Activated T-helper 2 cell treated with anti-CD3 and anti-CD28 coated beads, Interferon-gamma antibody, Interleukin-2, Interleukin-4, amounts not matched to agents 10 μg/mL and 5 μg/mL and 100 μg/mL, durations not matched to agents 14 hours and 24 hours and 36 hours (primary cell): Measurements from ENCODE around the gene YWHAH. TPM values are rescaled to one million over a fixed set of nuclear protein-coding genes. Genes with fewer than 3 reads are reported as not detected.
A peak's percentile ranks its signal among the peaks of the same experiment; 100 is the strongest.

Experiments
- DNase-seq: peaks from one replicate; pipeline ENCODE4 v3.0.0; 2021; ENCODE audit warnings: low spot score
- H3K27ac Mint-ChIP-seq: one replicate; pipeline ENCODE4 v1.8.0; 2021; ENCODE audit warnings: mixed read lengths
- H3K27me3 Mint-ChIP-seq: one replicate; pipeline ENCODE4 v1.8.0; 2021; ENCODE audit warnings: low read depth, mixed read lengths
- H3K36me3 Mint-ChIP-seq: one replicate; pipeline ENCODE4 v1.8.0; 2021; ENCODE audit warnings: low read depth, mixed read lengths
- H3K4me1 Mint-ChIP-seq: one replicate; pipeline ENCODE4 v1.8.0; 2021; ENCODE audit warnings: low read depth, mixed read lengths
- H3K4me3 Mint-ChIP-seq: one replicate; pipeline ENCODE4 v1.8.0; 2021; ENCODE audit warnings: low read depth, mild to moderate bottlenecking, moderate library complexity, mixed read lengths
- H3K9me3 Mint-ChIP-seq: one replicate; pipeline ENCODE4 v1.8.0; 2021; ENCODE audit warnings: mixed read lengths
- intact Hi-C: fragments of 100-400 bp; cut with micrococcal nuclease; formaldehyde crosslinking; loops from one replicate; pipeline ENCODE4 v1.15.1; 2023
- total RNA-seq: library from RNA; stranded (reverse); gene quantifications from 2 replicates; pipeline ENCODE4 v1.2.3, GENCODE V29; 2022

The YWHAH gene
- total RNA-seq, 1 donor from 2014 or later, result 150 TPM

DNA sequence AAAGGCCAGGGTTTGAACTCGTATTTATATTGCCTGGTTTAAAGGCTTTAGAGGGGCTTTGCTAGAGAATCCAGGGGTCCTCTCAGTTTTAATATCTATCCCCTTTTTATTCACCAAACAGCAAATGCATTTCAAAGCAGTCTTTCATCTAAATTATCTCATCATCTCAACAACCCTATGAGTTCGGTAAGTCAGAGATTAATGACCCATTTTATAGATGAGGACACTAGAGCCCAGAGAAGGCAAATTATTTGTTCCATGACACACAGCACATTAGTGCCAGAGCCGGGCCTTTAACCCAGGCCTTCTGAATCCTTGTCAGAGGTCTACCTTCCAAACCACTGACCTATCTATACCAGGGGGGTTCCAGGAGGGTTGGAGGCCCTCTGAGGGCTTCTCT, 16.8 kb upstream of the YWHAH start:
- intact Hi-C loops, result no loop called here
- peaks cover 19% of the 10 kb centered on the region for H3K27me3 Mint-ChIP-seq
- H3K27ac Mint-ChIP-seq, result no peak overlapping the region
- H3K4me1 Mint-ChIP-seq, result peaks cover 8% of the 10 kb centered on the region
- no peak overlapping the region for H3K4me3 Mint-ChIP-seq
- H3K9me3 Mint-ChIP-seq, result no peaks in the 10 kb centered on the region
- DNase-seq, result no peak
- H3K36me3 Mint-ChIP-seq, result no peaks in the 10 kb centered on the region

DNA sequence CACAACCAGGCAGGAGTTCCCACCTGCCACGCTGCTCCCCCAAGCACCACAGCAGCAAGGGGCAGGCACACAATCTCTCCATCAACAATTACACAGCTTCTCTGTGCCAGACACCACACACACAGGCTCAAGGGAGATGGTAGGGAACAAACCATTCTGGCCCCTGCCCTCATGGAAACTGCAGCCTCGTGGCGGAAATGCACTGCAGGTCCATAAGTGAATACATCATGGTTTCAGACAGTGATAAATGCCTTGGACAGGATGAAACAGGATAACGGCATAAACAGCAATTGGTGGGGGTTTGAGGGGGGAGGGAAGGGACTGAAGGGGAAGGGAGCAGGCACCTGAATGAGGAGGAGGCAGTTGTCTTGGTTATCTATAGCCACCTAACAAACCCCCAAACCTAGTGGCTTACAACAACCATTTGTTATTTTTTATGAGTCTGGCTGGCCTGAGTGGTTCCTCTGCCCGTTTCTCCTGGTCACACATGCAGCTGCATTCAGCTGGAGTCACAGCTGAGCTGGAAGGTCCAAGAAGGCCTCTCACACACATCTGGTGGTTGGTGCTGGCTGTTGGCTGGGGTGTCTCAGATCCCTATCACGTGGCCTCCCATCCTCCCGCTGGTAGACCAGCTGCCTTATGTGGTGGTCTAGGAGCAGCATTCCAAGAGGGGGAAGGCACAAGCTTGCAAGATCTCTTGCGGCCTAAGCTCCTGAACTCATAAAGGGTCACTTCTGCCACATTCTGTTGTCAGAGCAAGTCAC, 15.0 kb upstream of the YWHAH start:
- H3K27ac Mint-ChIP-seq, result no peak overlapping the region
- no peaks in the 10 kb centered on the region for H3K9me3 Mint-ChIP-seq
- H3K4me3 Mint-ChIP-seq, result no peak overlapping the region
- no peaks in the 10 kb centered on the region for H3K4me1 Mint-ChIP-seq
- no peak for DNase-seq
- peaks cover 23% of the 10 kb centered on the region for H3K27me3 Mint-ChIP-seq
- intact Hi-C loops, result no loop called here
- no peaks in the 10 kb centered on the region for H3K36me3 Mint-ChIP-seq

DNA sequence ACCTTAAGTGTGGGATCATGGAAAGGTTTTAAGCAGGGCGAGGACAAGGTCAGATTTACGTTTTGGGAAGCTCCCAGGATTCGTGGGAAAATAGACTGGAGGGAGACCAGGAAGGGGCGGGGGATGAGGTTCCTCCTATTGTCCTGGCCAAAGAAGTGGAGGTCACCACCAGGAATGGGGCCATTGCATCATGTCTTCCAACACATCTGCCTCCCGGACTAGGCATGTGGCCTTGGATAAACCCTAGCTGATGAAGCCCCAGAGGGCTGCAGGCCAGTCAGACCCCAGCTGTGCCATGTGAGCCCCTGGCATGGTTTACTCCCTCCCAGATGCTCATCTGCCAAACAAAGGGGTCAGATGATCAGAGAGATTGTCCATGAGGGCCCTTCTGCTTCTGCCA, 11.5 kb upstream of the YWHAH start:
- H3K4me3 Mint-ChIP-seq, result no peak overlapping the region
- H3K27me3 Mint-ChIP-seq, result peaks cover 21% of the 10 kb centered on the region

GRCh38 chr22:31933406-31933805, 10.9 kb upstream of the YWHAH start:
- H3K9me3 Mint-ChIP-seq, result no peaks in the 10 kb centered on the region
- peaks cover 22% of the 10 kb centered on the region for H3K27me3 Mint-ChIP-seq
- no peak overlapping the region for H3K4me3 Mint-ChIP-seq
- H3K27ac Mint-ChIP-seq, result no peak overlapping the region
- no peak for DNase-seq
- intact Hi-C loops, result no loop called here
- H3K36me3 Mint-ChIP-seq, result no peaks in the 10 kb centered on the region
- H3K4me1 Mint-ChIP-seq, result no peaks in the 10 kb centered on the region

More for the DNA sequence above, 11.5 kb upstream of the YWHAH start:
- H3K9me3 Mint-ChIP-seq, result no peaks in the 10 kb centered on the region
- H3K36me3 Mint-ChIP-seq, result no peaks in the 10 kb centered on the region
- no peak for DNase-seq
- intact Hi-C loops, result no loop called here
- H3K4me1 Mint-ChIP-seq, result no peaks in the 10 kb centered on the region
- no peak overlapping the region for H3K27ac Mint-ChIP-seq

- Mint-ChIP-seq H3K27ac (no peak overlapping the region), H3K36me3 (no peaks in the 10 kb centered on the region), H3K27me3 (peaks cover 23% of the 10 kb centered on the region), H3K4me3 (no peak overlapping the region), H3K9me3 (no peaks in the 10 kb centered on the region), H3K4me1 (no peaks in the 10 kb centered on the region)
- intact Hi-C loops, result no loop called here
- DNase-seq, result no peak
Observed at GRCh38 chr22:31933816-31934482, 10.4 kb upstream of the YWHAH start.

DNA sequence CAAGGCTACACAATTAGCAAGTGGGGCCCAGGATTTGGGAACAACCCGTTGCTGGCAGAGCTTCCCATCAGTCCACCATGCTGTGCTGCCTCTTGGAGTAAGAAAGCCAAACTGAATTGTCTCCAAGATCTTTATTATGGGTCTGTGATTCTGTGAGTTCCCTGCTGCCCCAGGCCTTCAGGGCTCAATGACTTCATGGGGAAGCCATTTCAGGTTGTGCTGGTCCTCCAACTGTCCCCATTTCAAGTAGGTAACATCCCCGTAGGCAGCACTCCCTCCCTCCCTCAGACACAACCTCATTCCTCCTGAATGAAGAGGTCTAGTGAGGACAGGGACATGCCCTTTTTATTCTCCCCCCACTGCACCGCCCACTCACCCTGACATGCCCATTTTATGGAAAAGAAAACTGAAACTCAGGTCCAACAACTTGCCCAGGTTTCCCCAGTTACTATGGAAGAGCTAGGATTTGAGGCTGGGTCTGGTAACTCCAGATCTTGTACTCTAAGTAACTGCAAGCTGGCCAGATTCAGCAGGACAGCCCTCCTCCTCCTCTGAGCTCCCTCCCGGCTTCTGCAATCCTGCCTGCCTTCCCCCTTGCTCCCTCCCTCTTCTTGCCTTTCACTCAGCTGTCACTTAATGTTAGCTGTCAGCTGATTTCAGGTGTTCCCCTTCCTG, 8.2 kb upstream of the YWHAH start:
- H3K9me3 Mint-ChIP-seq, result no peaks in the 10 kb centered on the region
- H3K36me3 Mint-ChIP-seq, result no peaks in the 10 kb centered on the region

GRCh38 chr22:31937341-31937740, 7.0 kb upstream of the YWHAH start:
- Mint-ChIP-seq H3K36me3 (no peaks in the 10 kb centered on the region), H3K27me3 (peaks cover 16% of the 10 kb centered on the region), H3K9me3 (no peaks in the 10 kb centered on the region), H3K4me3 (no peak overlapping the region), H3K4me1 (peaks cover 2% of the 10 kb centered on the region), H3K27ac (no peak overlapping the region)
- DNase-seq, result no peak
- intact Hi-C loops, result no loop called here

More for the DNA sequence above, 8.2 kb upstream of the YWHAH start:
- no peak overlapping the region for H3K4me3 Mint-ChIP-seq
- intact Hi-C loops, result no loop called here
- DNase-seq, result no peak
- H3K27me3 Mint-ChIP-seq, result peaks cover 20% of the 10 kb centered on the region
- H3K4me1 Mint-ChIP-seq, result no peaks in the 10 kb centered on the region
- H3K27ac Mint-ChIP-seq, result no peak overlapping the region

DNA sequence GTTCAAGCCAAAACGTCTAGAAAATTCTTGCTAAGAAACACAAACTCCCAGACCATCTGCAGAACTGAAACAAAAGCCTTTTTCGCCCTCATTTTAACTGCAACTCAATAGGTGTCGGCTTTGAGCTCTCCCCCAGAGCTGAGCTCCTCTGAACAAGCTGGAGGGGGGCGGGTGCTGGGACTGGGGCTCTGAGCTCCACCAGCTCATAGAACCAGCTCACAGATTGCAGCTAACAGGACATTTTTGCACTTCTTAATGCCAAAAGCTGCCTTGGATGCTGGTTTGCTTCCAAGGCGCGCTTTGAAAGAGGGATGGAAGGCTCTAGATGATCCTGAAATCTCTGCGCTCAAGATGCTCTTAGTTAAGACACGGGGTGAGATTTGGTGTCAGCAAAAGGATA, 6.0 kb upstream of the YWHAH start:
- H3K27ac Mint-ChIP-seq, result no peak overlapping the region
- intact Hi-C loops, result no loop called here
- no peaks in the 10 kb centered on the region for H3K9me3 Mint-ChIP-seq
- H3K4me3 Mint-ChIP-seq, result no peak overlapping the region
- peaks cover 6% of the 10 kb centered on the region for H3K4me1 Mint-ChIP-seq
- peaks cover 16% of the 10 kb centered on the region for H3K27me3 Mint-ChIP-seq
- H3K36me3 Mint-ChIP-seq, result no peaks in the 10 kb centered on the region
- no peak for DNase-seq

DNA sequence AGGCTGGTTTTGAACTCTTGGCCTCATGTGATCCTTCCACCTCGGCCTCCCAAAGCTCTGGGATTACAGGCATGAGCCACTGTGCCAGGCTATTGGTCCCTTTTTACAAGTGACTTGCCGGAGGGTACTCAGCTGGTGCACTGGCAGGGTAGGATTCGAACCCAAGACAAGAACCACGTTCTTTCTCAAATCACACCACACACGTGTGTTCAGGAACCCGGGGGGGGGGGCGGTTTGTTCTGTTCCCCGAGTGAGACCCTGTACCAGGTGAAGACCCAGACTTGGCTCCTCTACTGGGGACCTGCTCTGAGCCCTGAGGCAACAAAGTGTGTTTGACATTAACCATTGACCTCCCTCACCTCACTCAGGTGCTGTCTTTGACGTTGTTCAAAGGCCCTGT, 3.8 kb upstream of the YWHAH start:
- intact Hi-C loops, result no loop called here
- no peak for DNase-seq
- no peaks in the 10 kb centered on the region for H3K36me3 Mint-ChIP-seq
- peaks cover 9% of the 10 kb centered on the region for H3K4me1 Mint-ChIP-seq
- H3K4me3 Mint-ChIP-seq, result no peak overlapping the region
- H3K27ac Mint-ChIP-seq, result no peak overlapping the region
- H3K27me3 Mint-ChIP-seq, result peaks cover 9% of the 10 kb centered on the region
- H3K9me3 Mint-ChIP-seq, result no peaks in the 10 kb centered on the region

GRCh38 chr22:31942091-31942490, 2.2 kb upstream of the YWHAH start:
- intact Hi-C loops, result no loop called here
- no peak for DNase-seq
- Mint-ChIP-seq H3K9me3 (no peaks in the 10 kb centered on the region), H3K36me3 (peaks cover under 1% of the 10 kb centered on the region), H3K27ac (no peak overlapping the region), H3K4me1 (peaks cover 12% of the 10 kb centered on the region), H3K27me3 (peaks cover 6% of the 10 kb centered on the region), H3K4me3 (no peak overlapping the region)

DNA sequence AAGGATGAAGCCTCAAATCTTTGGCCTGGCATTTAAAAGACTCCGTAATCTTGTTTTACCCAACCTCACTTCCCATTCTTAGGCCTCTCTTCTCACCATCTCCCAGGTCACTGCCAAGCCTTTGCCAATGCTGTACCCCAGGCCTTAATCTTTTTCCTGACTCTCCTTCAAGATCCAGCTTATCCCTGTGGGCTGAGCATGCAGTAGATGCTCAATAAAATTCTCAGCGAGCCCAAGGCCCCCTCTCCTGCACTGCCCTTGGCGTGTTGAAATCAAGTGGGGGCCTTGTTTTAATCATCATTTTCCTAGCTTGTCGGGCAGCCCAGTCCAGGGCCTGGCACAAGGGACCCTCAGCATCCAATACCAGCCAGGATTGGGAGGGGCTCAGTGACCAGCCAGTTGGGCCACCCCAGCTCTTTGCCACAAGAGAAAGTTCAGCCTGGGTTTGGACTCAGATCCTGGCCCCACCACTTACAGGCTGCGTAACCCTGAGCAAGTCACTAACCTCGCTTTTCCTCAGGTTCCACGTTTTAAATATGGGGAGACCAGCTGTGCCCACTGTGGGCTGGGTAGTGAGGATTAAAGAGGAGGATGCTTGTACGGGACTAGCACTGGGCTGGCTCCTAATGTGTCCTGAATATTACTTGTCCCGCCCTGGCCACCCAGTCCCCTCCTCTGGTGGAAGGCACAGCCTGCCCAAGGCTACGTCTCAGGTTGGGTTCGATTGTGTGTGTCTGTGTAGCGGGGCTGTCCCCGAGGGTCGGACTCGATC, 943 bp upstream of the YWHAH start:
- Mint-ChIP-seq H3K4me3 (peak overlapping the region; percentile 67), H3K27me3 (peaks cover 2% of the 10 kb centered on the region), H3K4me1 (peaks cover 19% of the 10 kb centered on the region), H3K9me3 (no peaks in the 10 kb centered on the region), H3K27ac (peak overlapping the region; percentile 83), H3K36me3 (peaks cover 13% of the 10 kb centered on the region)
- intact Hi-C loops, result no loop called here
- DNase-seq, result no peak

- no peaks in the 10 kb centered on the region for H3K9me3 Mint-ChIP-seq
- H3K4me1 Mint-ChIP-seq, result peaks cover 23% of the 10 kb centered on the region
- H3K27me3 Mint-ChIP-seq, result no peaks in the 10 kb centered on the region
- no peak overlapping the region for H3K4me3 Mint-ChIP-seq
- H3K36me3 Mint-ChIP-seq, result peaks cover 25% of the 10 kb centered on the region
- no peak for DNase-seq
- H3K27ac Mint-ChIP-seq, result no peak overlapping the region
- intact Hi-C loops, result loop anchor here (1.0 kb wide), 4 partner anchors 25 to 283 kb away; partner anchors contain the start of genes PISD and PRR14L
Observed at GRCh38 chr22:31944700-31945442, 536 bp downstream of the YWHAH start.
